HEK293 (cell line): ENCODE measurements around the gene RLN3.
A peak's percentile ranks its signal among the peaks of the same experiment; 100 is the strongest.

Experiments
- AEBP2 ChIP-seq: fragments of 450-650 bp; formaldehyde crosslinking; IDR thresholded peaks from 2 replicates; pipeline ENCODE4 v1.5.1; 2016; ENCODE audit warnings: missing biosample characterization, missing genetic modification characterization, borderline replicate concordance
- GFI1B ChIP-seq: fragments of 450-650 bp; formaldehyde crosslinking; IDR thresholded peaks from 2 replicates; pipeline ENCODE4 v1.5.1; 2016; ENCODE audit warnings: missing biosample characterization, missing genetic modification characterization
- GLI2 ChIP-seq: fragments of 450-650 bp; formaldehyde crosslinking; IDR thresholded peaks from 2 replicates; pipeline ENCODE4; 2017; ENCODE audit warnings: missing biosample characterization, missing genetic modification characterization, low read depth, borderline replicate concordance
- GLIS1 ChIP-seq: fragments of 450-650 bp; formaldehyde crosslinking; IDR thresholded peaks from 2 replicates; pipeline ENCODE4 v1.5.1; 2016; ENCODE audit warnings: missing biosample characterization, missing genetic modification characterization
- GLIS2 ChIP-seq: fragments of 450-650 bp; formaldehyde crosslinking; IDR thresholded peaks from 2 replicates; pipeline ENCODE4 v1.5.1; 2016; ENCODE audit warnings: missing biosample characterization, missing genetic modification characterization
- IKZF3 ChIP-seq: fragments of 450-650 bp; IDR thresholded peaks from 2 replicates; pipeline ENCODE4 v1.5.0; 2018; ENCODE audit warnings: missing biosample characterization, mild to moderate bottlenecking, missing genetic modification characterization, moderate library complexity
- KLF1 ChIP-seq: fragments of 450-650 bp; formaldehyde crosslinking; IDR thresholded peaks from 2 replicates; pipeline ENCODE4 v1.5.1; 2016; ENCODE audit warnings: missing biosample characterization, missing genetic modification characterization
- KLF16 ChIP-seq: fragments of 450-650 bp; formaldehyde crosslinking; IDR thresholded peaks from 2 replicates; pipeline ENCODE4 v1.5.1; 2017; ENCODE audit warnings: missing biosample characterization, missing genetic modification characterization
- KLF17 ChIP-seq: fragments of 450-650 bp; formaldehyde crosslinking; IDR thresholded peaks from 2 replicates; pipeline ENCODE4 v1.5.1; 2016; ENCODE audit warnings: missing biosample characterization, missing genetic modification characterization
- KLF8 ChIP-seq: fragments of 450-650 bp; formaldehyde crosslinking; IDR thresholded peaks from 2 replicates; pipeline ENCODE4 v1.5.1; 2016; ENCODE audit warnings: missing biosample characterization, missing genetic modification characterization
- KLF9 ChIP-seq: fragments of 450-650 bp; formaldehyde crosslinking; IDR thresholded peaks from 2 replicates; pipeline ENCODE4 v1.5.1; 2016; ENCODE audit warnings: missing biosample characterization, missing genetic modification characterization, low read depth
- PATZ1 ChIP-seq: fragments of 450-650 bp; formaldehyde crosslinking; IDR thresholded peaks from 2 replicates; pipeline ENCODE4 v1.5.1; 2016; ENCODE audit warnings: missing biosample characterization, missing genetic modification characterization
- PRDM10 ChIP-seq: fragments of 450-650 bp; formaldehyde crosslinking; IDR thresholded peaks from 2 replicates; pipeline ENCODE4 v1.5.1; 2016; ENCODE audit warnings: missing biosample characterization, missing genetic modification characterization
- SCRT2 ChIP-seq: fragments of 450-650 bp; formaldehyde crosslinking; IDR thresholded peaks from 2 replicates; pipeline ENCODE4 v1.5.1; 2016; ENCODE audit warnings: missing biosample characterization, missing genetic modification characterization
- SP7 ChIP-seq: fragments of 450-650 bp; formaldehyde crosslinking; IDR thresholded peaks from 2 replicates; pipeline ENCODE4 v1.5.1; 2016; ENCODE audit warnings: missing biosample characterization, missing genetic modification characterization
- ZBTB1 ChIP-seq: fragments of 450-650 bp; formaldehyde crosslinking; IDR thresholded peaks from 2 replicates; pipeline ENCODE4 v1.5.1; 2016; ENCODE audit warnings: missing biosample characterization, missing genetic modification characterization
- ZBTB17 ChIP-seq: fragments of 450-650 bp; formaldehyde crosslinking; IDR thresholded peaks from 2 replicates; pipeline ENCODE4 v1.5.1; 2016; ENCODE audit warnings: missing biosample characterization, missing genetic modification characterization
- ZBTB20 ChIP-seq: fragments of 450-650 bp; formaldehyde crosslinking; IDR thresholded peaks from 2 replicates; pipeline ENCODE4 v1.5.1; 2016; ENCODE audit warnings: missing biosample characterization, missing genetic modification characterization
- ZBTB7A ChIP-seq: fragments of 450-650 bp; formaldehyde crosslinking; IDR thresholded peaks from 2 replicates; pipeline ENCODE4 v1.5.1; 2016; ENCODE audit warnings: low read depth, missing biosample characterization, missing genetic modification characterization
- ZNF2 ChIP-seq: fragments of 450-650 bp; formaldehyde crosslinking; IDR thresholded peaks from 2 replicates; pipeline ENCODE4 v1.5.1; 2016; ENCODE audit warnings: missing biosample characterization, missing genetic modification characterization
- ZNF221 ChIP-seq: fragments of 450-650 bp; formaldehyde crosslinking; IDR thresholded peaks from 2 replicates; pipeline ENCODE4 v1.5.1; 2017; ENCODE audit warnings: missing biosample characterization, missing genetic modification characterization, borderline replicate concordance
- ZNF266 ChIP-seq: fragments of 450-650 bp; formaldehyde crosslinking; IDR thresholded peaks from 2 replicates; pipeline ENCODE4 v1.5.1; 2016; ENCODE audit warnings: missing biosample characterization, missing genetic modification characterization, low read depth
- ZNF292 ChIP-seq: fragments of 450-650 bp; formaldehyde crosslinking; IDR thresholded peaks from 2 replicates; pipeline ENCODE4 v1.5.1; 2016; ENCODE audit warnings: low read depth, missing biosample characterization, missing genetic modification characterization, borderline replicate concordance
- ZNF624 ChIP-seq: fragments of 450-650 bp; formaldehyde crosslinking; IDR thresholded peaks from 2 replicates; pipeline ENCODE4 v1.5.1; 2017; ENCODE audit warnings: missing biosample characterization, missing genetic modification characterization
- ZNF747 ChIP-seq: fragments of 450-650 bp; formaldehyde crosslinking; IDR thresholded peaks from 2 replicates; pipeline ENCODE4 v1.5.1; 2016; ENCODE audit warnings: missing biosample characterization, missing genetic modification characterization
- ZSCAN30 ChIP-seq: fragments of 450-650 bp; IDR thresholded peaks from 2 replicates; pipeline ENCODE4 v1.5.1; 2018; ENCODE audit warnings: missing biosample characterization, mild to moderate bottlenecking, missing genetic modification characterization, moderate library complexity

The RLN3 gene

GRCh38 chr19:14072535-14073260 is 44.8 kb downstream of the RLN3 start, which contains the start of gene MISP3 (continued):
- TF ChIP-seq ZBTB17 (peak; percentile 80), KLF8 (tag by site-specific recombination) (peak; percentile 57; the same call in 1 of the 2 replicates), PRDM10 (tag by site-specific recombination) (peak; percentile 10), ZBTB20 (tag by site-specific recombination) (peak; percentile 54; the same call in 1 of the 2 replicates), KLF17 (tag by site-specific recombination) (peak; percentile 16), IKZF3 (tag by site-specific recombination) (0 out of 2 replicates have a peak, but pooled peaks have one; percentile 27), SCRT2 (tag by site-specific recombination) (peak; percentile 89), PATZ1 (peak; percentile 18), ZNF747 (tag by site-specific recombination) (no peak), ZNF2 (tag by site-specific recombination) (peak; percentile 26; the same call in 1 of the 2 replicates), GLIS1 (tag by site-specific recombination) (peak; percentile 59), GFI1B (tag by site-specific recombination) (no peak), ZNF292 (tag by site-specific recombination) (no peak), ZBTB1 (tag by site-specific recombination) (no peak), ZBTB7A (peak; percentile 39; the same call in 1 of the 2 replicates), KLF1 (tag by site-specific recombination) (peak; percentile 96), GLIS2 (peak; percentile 74), KLF16 (peak; percentile 17; the same call in 1 of the 2 replicates), ZSCAN30 (tag by site-specific recombination) (0 out of 2 replicates have a peak, but pooled peaks have one; percentile 6), ZNF624 (tag by site-specific recombination) (no peak), GLI2 (tag by site-specific recombination) (no peak), KLF9 (tag by site-specific recombination) (peak; percentile 73), SP7 (0 out of 2 replicates have a peak, but pooled peaks have one; percentile 15), ZNF266 (tag by site-specific recombination) (no peak), AEBP2 (tag by site-specific recombination) (no peak), ZNF221 (tag by site-specific recombination) (no peak)
